ENCODE results near the gene NOL4.

NOL4 gene

DNA sequence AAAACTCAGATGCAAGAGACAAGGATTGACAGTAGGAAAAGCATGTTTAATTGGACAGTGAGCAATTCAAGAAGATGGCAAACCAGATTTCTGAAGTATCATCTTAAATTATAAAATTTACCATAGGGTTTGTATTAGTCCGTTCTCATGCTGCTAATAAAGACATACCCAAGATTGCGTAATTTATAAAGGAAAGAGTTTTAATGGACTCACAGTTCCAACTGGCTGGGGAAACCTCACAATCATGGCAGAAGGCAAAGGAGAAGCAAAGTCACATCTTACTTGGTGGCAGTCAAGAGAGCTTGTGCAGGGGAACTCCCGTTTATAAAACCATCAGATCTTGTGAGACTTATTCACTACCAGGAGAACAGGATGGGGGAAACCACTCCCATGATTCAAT is 24.0 kb upstream of the NOL4 start:
- TF ChIP-seq, protein P1, sequence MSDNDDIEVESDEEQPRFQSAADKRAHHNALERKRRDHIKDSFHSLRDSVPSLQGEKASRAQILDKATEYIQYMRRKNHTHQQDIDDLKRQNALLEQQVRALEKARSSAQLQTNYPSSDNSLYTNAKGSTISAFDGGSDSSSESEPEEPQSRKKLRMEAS (IDR thresholded peaks at IDR 0.05), result no peak
- no peak for TF ChIP-seq FOXM1 (IDR thresholded peaks at IDR 0.05; ENCODE audit: borderline replicate concordance, low read depth)
- TF ChIP-seq TAF1 (IDR thresholded peaks at IDR 0.05; ENCODE audit: low read depth), result no peak
- TF ChIP-seq EP300 (IDR thresholded peaks at IDR 0.05; ENCODE audit: borderline replicate concordance), result no peak
- TF ChIP-seq ZBTB7A (IDR thresholded peaks at IDR 0.05; ENCODE audit: low read depth), result no peak
- TF ChIP-seq CREB1 (IDR thresholded peaks at IDR 0.05; ENCODE audit: low read depth), result no peak
- TF ChIP-seq TCF12 (IDR thresholded peaks at IDR 0.05; ENCODE audit: low read depth), result no peak
- TF ChIP-seq, protein P2, sequence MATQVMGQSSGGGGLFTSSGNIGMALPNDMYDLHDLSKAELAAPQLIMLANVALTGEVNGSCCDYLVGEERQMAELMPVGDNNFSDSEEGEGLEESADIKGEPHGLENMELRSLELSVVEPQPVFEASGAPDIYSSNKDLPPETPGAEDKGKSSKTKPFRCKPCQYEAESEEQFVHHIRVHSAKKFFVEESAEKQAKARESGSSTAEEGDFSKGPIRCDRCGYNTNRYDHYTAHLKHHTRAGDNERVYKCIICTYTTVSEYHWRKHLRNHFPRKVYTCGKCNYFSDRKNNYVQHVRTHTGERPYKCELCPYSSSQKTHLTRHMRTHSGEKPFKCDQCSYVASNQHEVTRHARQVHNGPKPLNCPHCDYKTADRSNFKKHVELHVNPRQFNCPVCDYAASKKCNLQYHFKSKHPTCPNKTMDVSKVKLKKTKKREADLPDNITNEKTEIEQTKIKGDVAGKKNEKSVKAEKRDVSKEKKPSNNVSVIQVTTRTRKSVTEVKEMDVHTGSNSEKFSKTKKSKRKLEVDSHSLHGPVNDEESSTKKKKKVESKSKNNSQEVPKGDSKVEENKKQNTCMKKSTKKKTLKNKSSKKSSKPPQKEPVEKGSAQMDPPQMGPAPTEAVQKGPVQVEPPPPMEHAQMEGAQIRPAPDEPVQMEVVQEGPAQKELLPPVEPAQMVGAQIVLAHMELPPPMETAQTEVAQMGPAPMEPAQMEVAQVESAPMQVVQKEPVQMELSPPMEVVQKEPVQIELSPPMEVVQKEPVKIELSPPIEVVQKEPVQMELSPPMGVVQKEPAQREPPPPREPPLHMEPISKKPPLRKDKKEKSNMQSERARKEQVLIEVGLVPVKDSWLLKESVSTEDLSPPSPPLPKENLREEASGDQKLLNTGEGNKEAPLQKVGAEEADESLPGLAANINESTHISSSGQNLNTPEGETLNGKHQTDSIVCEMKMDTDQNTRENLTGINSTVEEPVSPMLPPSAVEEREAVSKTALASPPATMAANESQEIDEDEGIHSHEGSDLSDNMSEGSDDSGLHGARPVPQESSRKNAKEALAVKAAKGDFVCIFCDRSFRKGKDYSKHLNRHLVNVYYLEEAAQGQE (IDR thresholded peaks at IDR 0.05; ENCODE audit: low read depth), result no peak
- no peak for TF ChIP-seq CEBPB (IDR thresholded peaks at IDR 0.05)
- TF ChIP-seq TEAD4 (IDR thresholded peaks at IDR 0.05), result no peak
- TF ChIP-seq RAD21 (IDR thresholded peaks at IDR 0.05; ENCODE audit: low read depth), result no peak
- TF ChIP-seq, protein P3, sequence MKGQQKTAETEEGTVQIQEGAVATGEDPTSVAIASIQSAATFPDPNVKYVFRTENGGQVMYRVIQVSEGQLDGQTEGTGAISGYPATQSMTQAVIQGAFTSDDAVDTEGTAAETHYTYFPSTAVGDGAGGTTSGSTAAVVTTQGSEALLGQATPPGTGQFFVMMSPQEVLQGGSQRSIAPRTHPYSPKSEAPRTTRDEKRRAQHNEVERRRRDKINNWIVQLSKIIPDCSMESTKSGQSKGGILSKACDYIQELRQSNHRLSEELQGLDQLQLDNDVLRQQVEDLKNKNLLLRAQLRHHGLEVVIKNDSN (IDR thresholded peaks at IDR 0.05), result no peak
- no peak for TF ChIP-seq NFIC (IDR thresholded peaks at IDR 0.05)
- TF ChIP-seq YY1 (IDR thresholded peaks at IDR 0.05; ENCODE audit: low read depth), result no peak
- no peak for TF ChIP-seq EGR1 (IDR thresholded peaks at IDR 0.05)

DNA sequence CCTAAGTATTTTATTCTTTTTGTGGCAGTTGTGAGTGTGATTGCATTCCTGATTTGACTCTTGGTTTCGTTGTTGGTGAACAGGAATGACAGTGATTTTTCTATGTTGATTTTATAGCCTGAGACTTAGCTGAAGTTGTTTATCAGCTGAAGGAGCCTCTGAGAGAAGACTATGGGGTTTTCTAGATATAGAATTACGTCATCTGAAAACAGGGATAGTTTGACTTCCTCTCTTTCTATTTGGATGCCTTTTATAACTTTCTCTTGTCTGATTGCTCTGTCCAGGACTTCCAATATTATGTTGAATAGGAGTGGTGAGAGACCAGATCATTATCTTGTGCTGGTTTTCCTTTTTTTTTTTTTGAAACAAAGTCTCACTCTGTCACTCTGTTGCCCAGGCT is 18.0 kb upstream of the NOL4 start:
- TF ChIP-seq TAF1 (IDR thresholded peaks at IDR 0.05; ENCODE audit: low read depth), result no peak

DNA sequence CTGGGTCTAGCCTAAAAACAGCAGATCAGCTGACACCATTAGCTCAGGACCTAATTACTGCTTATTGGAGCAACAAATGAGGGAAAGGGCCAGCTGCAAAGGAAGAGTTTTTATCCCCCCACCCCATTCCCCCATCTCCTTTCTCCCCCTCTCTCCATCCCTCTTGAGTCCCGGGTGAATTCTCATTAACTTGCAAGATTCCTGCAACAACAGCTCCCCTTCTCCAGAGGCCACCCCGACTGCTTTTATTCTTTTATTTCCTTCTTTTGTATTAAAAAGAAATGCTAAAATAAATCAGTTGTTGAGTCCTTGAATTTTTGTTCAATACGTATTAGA is 473 bp upstream of the NOL4 start:
- TF ChIP-seq, protein P3 (IDR thresholded peaks at IDR 0.05), result no peak
- TF ChIP-seq, protein P1 (IDR thresholded peaks at IDR 0.05), result no peak

DNA sequence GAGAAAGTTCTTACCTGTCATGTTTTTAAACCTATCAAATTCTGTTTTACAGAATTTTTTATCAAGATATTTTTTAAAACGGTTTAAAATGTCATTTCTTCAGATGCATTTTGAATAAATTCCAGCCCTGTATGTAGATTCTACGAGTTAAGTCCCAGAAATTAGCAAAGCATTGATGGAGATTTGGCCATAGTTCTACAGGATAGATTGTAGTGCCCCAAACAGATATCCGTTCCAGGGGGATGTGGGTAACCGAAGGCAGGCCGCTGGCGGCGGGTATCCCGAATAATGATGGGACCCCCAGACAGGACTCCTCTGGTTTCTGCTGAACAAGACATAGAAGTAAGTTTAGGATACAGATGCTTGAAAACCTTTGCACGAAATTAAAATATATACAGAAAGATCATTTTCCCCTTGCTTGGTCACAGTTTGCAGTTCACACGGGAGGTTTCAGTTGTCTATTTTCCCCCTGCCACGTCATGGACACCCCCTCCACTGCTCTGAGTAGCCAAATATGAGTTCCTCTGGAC is 755 bp downstream of the NOL4 start:
- no peak for TF ChIP-seq RAD21 (IDR thresholded peaks at IDR 0.05; ENCODE audit: low read depth)
- no peak for TF ChIP-seq ZBTB7A (IDR thresholded peaks at IDR 0.05; ENCODE audit: low read depth)
- TF ChIP-seq, protein P3 (IDR thresholded peaks at IDR 0.05), result no peak
- TF ChIP-seq EGR1 (IDR thresholded peaks at IDR 0.05), result no peak
- TF ChIP-seq TAF1 (IDR thresholded peaks at IDR 0.05; ENCODE audit: low read depth), result no peak
- no peak for TF ChIP-seq NFIC (IDR thresholded peaks at IDR 0.05)
- TF ChIP-seq TEAD4 (IDR thresholded peaks at IDR 0.05), result no peak
- TF ChIP-seq, protein P1 (IDR thresholded peaks at IDR 0.05), result no peak
- TF ChIP-seq CEBPB (IDR thresholded peaks at IDR 0.05), result no peak
- no peak for TF ChIP-seq EP300 (IDR thresholded peaks at IDR 0.05; ENCODE audit: borderline replicate concordance)

DNA sequence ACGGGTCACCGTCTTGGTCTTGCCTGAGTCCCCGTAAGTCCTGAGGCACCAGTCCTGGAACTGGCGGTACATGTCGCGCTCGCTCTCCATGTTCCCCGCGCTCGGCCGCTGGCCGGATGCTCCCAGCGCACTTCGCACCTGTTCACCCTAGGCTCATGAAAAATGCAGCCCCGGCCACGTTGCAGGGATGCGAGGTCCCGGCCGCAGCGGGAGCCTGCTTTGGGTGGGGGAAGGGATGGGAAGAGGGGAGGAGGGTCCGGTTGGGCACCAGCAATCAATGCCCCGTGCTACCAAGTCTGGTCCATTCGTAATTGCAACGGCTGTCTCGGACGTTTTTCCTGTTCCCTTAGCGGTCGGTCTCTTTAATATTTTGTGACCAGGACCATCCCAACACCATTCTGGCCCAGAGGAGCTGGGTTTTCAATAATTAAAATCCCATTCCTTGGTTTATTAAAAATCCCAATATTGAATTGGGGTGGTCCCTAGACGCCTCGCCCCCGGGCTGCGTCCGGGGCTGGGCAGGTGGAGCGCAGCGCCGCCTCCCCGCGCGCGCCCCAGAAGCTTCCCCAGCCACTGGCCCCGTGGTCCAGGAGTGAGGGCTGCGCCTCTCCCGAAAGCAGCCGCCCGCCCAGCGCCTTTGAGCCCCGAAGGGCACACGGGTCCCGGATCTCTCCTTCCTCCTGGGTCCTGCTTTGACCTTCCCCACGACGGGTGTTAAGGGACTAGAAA is 1.4 kb downstream of the NOL4 start:
- TF ChIP-seq, protein P1 (IDR thresholded peaks at IDR 0.05), result peak; percentile 97
- no peak for TF ChIP-seq NFIC (IDR thresholded peaks at IDR 0.05)
- TF ChIP-seq EP300 (IDR thresholded peaks at IDR 0.05; ENCODE audit: borderline replicate concordance), result 0 out of 2 replicates have a peak, but pooled peaks have one; percentile 3
- TF ChIP-seq FOXM1 (IDR thresholded peaks at IDR 0.05; ENCODE audit: borderline replicate concordance, low read depth), result no peak
- peak; percentile 21; the same call in 1 of the 2 replicates for TF ChIP-seq TEAD4 (IDR thresholded peaks at IDR 0.05)

DNA sequence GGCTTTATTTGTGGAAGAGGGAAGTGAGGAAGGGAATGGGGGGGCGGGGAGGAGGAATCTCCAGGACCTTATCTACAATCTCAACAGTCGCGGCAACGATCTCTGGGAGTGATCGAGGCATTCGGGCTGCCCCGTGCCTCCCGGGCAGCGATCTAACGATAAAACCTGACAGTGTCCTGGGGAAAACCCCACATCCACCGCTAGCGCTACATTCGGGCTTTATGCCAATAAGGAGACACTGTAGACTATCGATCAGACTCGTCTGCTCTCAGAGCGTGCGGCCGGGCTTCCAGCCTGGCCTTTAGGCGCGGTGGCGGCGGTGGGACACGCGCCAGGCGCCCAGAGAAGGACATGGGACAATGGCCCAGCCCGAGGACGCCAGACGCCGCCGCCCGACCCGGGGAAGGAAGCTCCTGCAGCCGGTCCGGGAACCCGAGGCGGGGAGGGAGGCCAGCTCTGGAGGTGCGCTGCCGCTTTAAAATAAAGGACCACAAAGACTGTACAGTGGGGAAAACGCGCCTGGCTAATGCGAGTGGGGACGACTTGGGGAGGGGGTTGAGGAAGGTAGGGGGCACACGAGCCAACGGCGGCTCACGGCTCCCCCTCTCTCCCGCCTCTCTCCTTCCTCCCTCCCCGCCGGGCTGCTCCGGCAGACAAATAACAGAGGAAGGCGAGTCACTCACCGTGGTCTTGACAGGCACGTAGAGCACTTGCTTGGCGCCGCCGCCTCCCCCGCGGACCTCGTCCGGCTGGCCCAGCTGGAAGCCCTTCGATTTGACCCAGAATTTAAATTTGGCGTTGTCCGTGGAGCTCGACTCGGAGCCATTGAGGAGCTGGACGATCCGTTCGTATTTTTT is 2.2 kb downstream of the NOL4 start:
- TF ChIP-seq EP300 (IDR thresholded peaks at IDR 0.05; ENCODE audit: borderline replicate concordance) (peak; percentile 9; the same call in 1 of the 2 replicates), TAF1 (IDR thresholded peaks at IDR 0.05; ENCODE audit: low read depth) (no peak), TCF12 (IDR thresholded peaks at IDR 0.05; ENCODE audit: low read depth) (no peak; the same call in 1 of the 2 replicates), NFIC (IDR thresholded peaks at IDR 0.05) (no peak; the same call in 1 of the 2 replicates), CREB1 (IDR thresholded peaks at IDR 0.05; ENCODE audit: low read depth) (no peak), ZBTB7A (IDR thresholded peaks at IDR 0.05; ENCODE audit: low read depth) (peak; percentile 89), TEAD4 (IDR thresholded peaks at IDR 0.05) (no peak)
- TF ChIP-seq, protein P2 (IDR thresholded peaks at IDR 0.05; ENCODE audit: low read depth), result no peak
- TF ChIP-seq, protein P3 (IDR thresholded peaks at IDR 0.05), result no peak
